HepG2 (cell line): Measurements from ENCODE around the gene C1orf159. TPM values are rescaled to one million over a fixed set of nuclear protein-coding genes. Genes with fewer than 3 reads are reported as not detected.

ENCODE experiments used
- DPF2 ChIP-seq: sonication (generic); formaldehyde crosslinking; IDR thresholded peaks from 2 replicates; pipeline ENCODE4 v1.4.0; 2020; ENCODE audit warnings: mild to moderate bottlenecking, low read depth, missing genetic modification reagents, borderline replicate concordance
- EZH2 ChIP-seq: conservative IDR thresholded peaks from 2 replicates; pipeline ENCODE4 v1.6.1; 2012; ENCODE audit warnings: mild to moderate bottlenecking, low read depth, low read length, moderate library complexity
- HCFC1 ChIP-seq: fragments of 150-350 bp; IDR thresholded peaks from 2 replicates; pipeline ENCODE4 v1.6.1; 2014; ENCODE audit warnings: low read depth, low read length
- HNRNPL ChIP-seq: fragments of 200-400 bp; formaldehyde crosslinking; IDR thresholded peaks from 2 replicates; pipeline ENCODE4 v1.6.1; 2017; ENCODE audit warnings: mild to moderate bottlenecking, low read depth, low read length
- JDP2 ChIP-seq: sonication (generic); formaldehyde crosslinking; IDR thresholded peaks from 2 replicates; pipeline ENCODE4 v1.8.1; 2022; ENCODE audit warnings: missing genetic modification reagents, borderline replicate concordance
- MAZ ChIP-seq, 2 experiments: sonication (generic) in 1 of 2; formaldehyde crosslinking in 1 of 2; IDR thresholded peaks; 2 replicates each; pipeline versions ENCODE4 v1.5.0 to v1.6.1; 2012 to 2020; ENCODE audit warnings: low read depth in 2 of 2, mild to moderate bottlenecking in 2 of 2, borderline replicate concordance in 1 of 2, improper control_type of control experiment in 1 of 2, low read length in 1 of 2, missing genetic modification reagents in 1 of 2, moderate library complexity in 1 of 2
- MEIS1 ChIP-seq: sonication (generic); formaldehyde crosslinking; IDR thresholded peaks from 2 replicates; pipeline ENCODE4 v1.9.0; 2021; ENCODE audit warnings: mild to moderate bottlenecking, missing genetic modification reagents, moderate library complexity, borderline replicate concordance
- NCOR1 ChIP-seq: fragments of 200-600 bp; sonication (generic); IDR thresholded peaks from 2 replicates; pipeline ENCODE4 v1.7.0; 2017; ENCODE audit warnings: antibody characterized with exemption, low read length, borderline replicate concordance
- NFYC ChIP-seq: IDR thresholded peaks from 2 replicates; pipeline ENCODE4 v1.6.1; 2016; ENCODE audit warnings: missing genetic modification reagents, missing compliant biosample characterization
- PAWR ChIP-seq: sonication (generic); formaldehyde crosslinking; IDR thresholded peaks from 2 replicates; pipeline ENCODE4 v1.4.0; 2020; ENCODE audit warnings: missing genetic modification reagents, mild to moderate bottlenecking, borderline replicate concordance
- SOX5 ChIP-seq: IDR thresholded peaks from 2 replicates; pipeline ENCODE4 v1.6.1; 2016; ENCODE audit warnings: borderline replicate concordance
- ZBTB21 ChIP-seq: sonication (generic); formaldehyde crosslinking; IDR thresholded peaks from 2 replicates; pipeline ENCODE4 v1.4.0; 2020; ENCODE audit warnings: missing genetic modification reagents
- ZBTB43 ChIP-seq: sonication (generic); formaldehyde crosslinking; conservative IDR thresholded peaks from 2 replicates; pipeline ENCODE4 v1.4.0; 2020; ENCODE audit warnings: missing genetic modification reagents
- ZFX ChIP-seq: sonication (generic); formaldehyde crosslinking; IDR thresholded peaks from 2 replicates; pipeline ENCODE4 v1.4.0; 2020; ENCODE audit warnings: mild to moderate bottlenecking, low read depth, missing genetic modification reagents, moderate library complexity
- ZNF224 ChIP-seq: sonication (generic); formaldehyde crosslinking; IDR thresholded peaks from 2 replicates; pipeline ENCODE4 v1.5.0; 2020; ENCODE audit warnings: mild to moderate bottlenecking, missing genetic modification reagents
- ZNF350 ChIP-seq: sonication (generic); formaldehyde crosslinking; IDR thresholded peaks from 2 replicates; pipeline ENCODE4 v1.4.0; 2020; ENCODE audit warnings: mild to moderate bottlenecking, low read depth, missing genetic modification reagents, borderline replicate concordance
- ZNF615 ChIP-seq: sonication (generic); formaldehyde crosslinking; IDR thresholded peaks from 2 replicates; pipeline ENCODE4 v1.5.0; 2020; ENCODE audit warnings: mild to moderate bottlenecking, missing genetic modification reagents, borderline replicate concordance
- ZNF687 ChIP-seq: sonication (generic); formaldehyde crosslinking; IDR thresholded peaks from 2 replicates; pipeline ENCODE4 v1.5.1; 2020; ENCODE audit warnings: mild to moderate bottlenecking, missing genetic modification reagents, moderate library complexity
- ZNF792 ChIP-seq: IDR thresholded peaks from 2 replicates; pipeline ENCODE4 v1.6.1; 2016
- ZNF891 ChIP-seq: sonication (generic); formaldehyde crosslinking; IDR thresholded peaks from 2 replicates; pipeline ENCODE4 v1.5.0; 2020; ENCODE audit warnings: mild to moderate bottlenecking, missing genetic modification reagents
- polyA plus RNA-seq, 8 experiments: library from polyadenylated mRNA; depleted of rRNA in 3 of 8; stranded (reverse) in 7 of 8; unstranded in 1 of 8; fragments of >200 nt; fragmentation: Illumina TruSeq in 4 of 8; extraction: Trizol in 4 of 8; gene quantifications; 2 replicates each; pipeline versions ENCODE4 v1.2.1 to v1.2.3, GENCODE V29; 2011 to 2016; ENCODE audit warnings: low read depth in 4 of 8, missing spikeins in 1 of 8, mixed read lengths in 1 of 8; ENCODE audit not compliant: insufficient read depth in 1 of 8
- total RNA-seq, 5 experiments: library from RNA; depleted of rRNA; stranded (reverse); fragments of >200 nt; fragmentation: Illumina TruSeq; extraction: Trizol; gene quantifications; 2 replicates each; pipeline ENCODE4 v1.2.3, GENCODE V29; 2016; ENCODE audit warnings: low read depth in 1 of 5
- TF ChIP-seq, protein P1 (sequence below): sonication (generic); formaldehyde crosslinking; IDR thresholded peaks from 2 replicates; pipeline ENCODE4 v1.5.0; 2020; ENCODE audit warnings: missing genetic modification reagents, mild to moderate bottlenecking, borderline replicate concordance

The C1orf159 gene
- total and polyA plus RNA-seq, 2 of the 13 experiments (the other 11 are each of a cell fraction or from before 2014, with no cell fraction given) = 3.8 to 6.7 TPM

DNA sequence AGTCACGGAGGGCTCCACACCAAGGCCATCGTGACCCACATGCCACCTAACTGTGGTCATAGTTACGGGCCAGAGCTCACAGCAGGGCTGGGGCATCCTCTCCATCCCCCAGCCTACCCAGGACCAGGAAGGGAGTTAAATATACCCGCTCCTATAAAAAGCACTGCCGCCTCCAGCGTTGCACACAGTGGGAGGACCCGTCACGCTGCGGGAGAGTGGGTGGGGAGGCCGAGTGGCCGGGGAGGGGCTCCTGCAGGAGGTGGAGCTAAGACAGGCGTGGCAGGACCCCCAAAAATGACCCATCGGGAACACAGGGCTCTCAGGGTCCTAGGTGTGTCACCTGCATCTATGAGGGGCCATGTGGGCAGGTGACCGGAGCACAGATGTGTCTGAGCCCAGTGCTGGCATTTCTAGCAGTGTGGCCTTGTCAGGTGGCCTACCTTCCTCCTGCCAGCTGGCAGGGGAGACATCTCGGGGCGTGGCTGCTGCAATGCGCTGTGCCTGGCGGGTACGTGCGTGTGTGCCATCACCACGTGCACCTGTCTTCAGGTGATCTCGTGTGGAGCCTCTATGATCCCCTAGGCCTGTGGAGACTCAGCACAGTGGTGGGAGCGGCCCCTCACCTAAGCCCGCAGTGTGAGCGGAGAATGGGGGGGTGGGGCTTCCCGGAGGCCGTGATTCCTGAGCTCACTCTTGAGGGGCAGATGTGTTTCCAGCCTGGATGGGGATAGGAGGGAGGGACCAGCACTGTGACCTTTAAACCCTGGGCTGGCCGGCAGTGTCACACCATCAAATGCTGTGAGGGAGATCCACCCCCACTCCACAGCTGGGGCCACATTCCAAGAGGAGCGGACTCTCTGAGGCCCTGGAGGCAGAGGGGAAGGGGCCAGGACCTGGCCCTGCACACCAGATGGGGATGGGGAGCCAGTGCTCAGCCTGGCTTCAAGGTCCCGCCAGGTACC is 78.2 kb downstream of the C1orf159 start (continued):
- TF ChIP-seq, protein P1, sequence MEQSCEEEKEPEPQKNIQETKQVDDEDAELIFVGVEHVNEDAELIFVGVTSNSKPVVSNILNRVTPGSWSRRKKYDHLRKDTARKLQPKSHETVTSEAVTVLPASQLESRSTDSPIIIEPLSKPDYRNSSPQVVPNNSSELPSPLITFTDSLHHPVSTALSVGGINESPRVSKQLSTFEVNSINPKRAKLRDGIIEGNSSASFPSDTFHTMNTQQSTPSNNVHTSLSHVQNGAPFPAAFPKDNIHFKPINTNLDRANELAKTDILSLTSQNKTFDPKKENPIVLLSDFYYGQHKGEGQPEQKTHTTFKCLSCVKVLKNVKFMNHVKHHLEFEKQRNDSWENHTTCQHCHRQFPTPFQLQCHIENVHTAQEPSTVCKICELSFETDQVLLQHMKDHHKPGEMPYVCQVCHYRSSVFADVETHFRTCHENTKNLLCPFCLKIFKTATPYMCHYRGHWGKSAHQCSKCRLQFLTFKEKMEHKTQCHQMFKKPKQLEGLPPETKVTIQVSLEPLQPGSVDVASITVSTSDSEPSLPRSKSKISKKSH (CRISPR knock-in tag) = no peak
- no peak for TF ChIP-seq ZBTB43 (CRISPR knock-in tag)
- TF ChIP-seq NFYC = no peak
- TF ChIP-seq HNRNPL = 0 out of 2 replicates have a peak, but pooled peaks have one; percentile 41
- no peak for TF ChIP-seq EZH2
- 0 out of 2 replicates have a peak, but pooled peaks have one; percentile 12 for TF ChIP-seq DPF2 (CRISPR knock-in tag)
- TF ChIP-seq NCOR1 = 0 out of 2 replicates have a peak, but pooled peaks have one; percentile 31
- TF ChIP-seq ZBTB21 (CRISPR knock-in tag) = no peak
- TF ChIP-seq ZNF891 (CRISPR knock-in tag) = no peak
- no peak for TF ChIP-seq HCFC1
- no peak for TF ChIP-seq ZNF350 (CRISPR knock-in tag)
- peak; percentile 52; the same call in 1 of the 2 replicates for TF ChIP-seq ZFX (CRISPR knock-in tag)
- TF ChIP-seq ZNF224 (CRISPR knock-in tag) = no peak
- no peak for TF ChIP-seq PAWR
- no peak for TF ChIP-seq JDP2 (CRISPR knock-in tag)
- TF ChIP-seq ZNF615 (CRISPR knock-in tag) = no peak
- TF ChIP-seq SOX5 (CRISPR knock-in tag) = no peak
- no peak for TF ChIP-seq ZNF792 (CRISPR knock-in tag)
- TF ChIP-seq MEIS1 (CRISPR knock-in tag) = peak; percentile 23; the same call in 1 of the 2 replicates
- peak; percentile 29; the same call in 1 of the 2 replicates for TF ChIP-seq MAZ (IDR thresholded peaks at IDR 0.05; ENCODE audit: borderline replicate concordance, low read depth, low read length)
- peak; percentile 39; the same call in 1 of the 2 replicates for TF ChIP-seq MAZ (CRISPR knock-in tag; IDR thresholded peaks at IDR 0.05; ENCODE audit: low read depth)
- peak; percentile 90 for TF ChIP-seq ZNF687 (CRISPR knock-in tag)
